Measurements from ENCODE around the gene FAM107A. TPM values are rescaled to one million over a fixed set of nuclear protein-coding genes. Genes with fewer than 3 reads are reported as not detected.

FAM107A gene
- total and polyA plus RNA-seq, 8 donors = 4.7 to 55.4 (median 19.9) TPM

DNA sequence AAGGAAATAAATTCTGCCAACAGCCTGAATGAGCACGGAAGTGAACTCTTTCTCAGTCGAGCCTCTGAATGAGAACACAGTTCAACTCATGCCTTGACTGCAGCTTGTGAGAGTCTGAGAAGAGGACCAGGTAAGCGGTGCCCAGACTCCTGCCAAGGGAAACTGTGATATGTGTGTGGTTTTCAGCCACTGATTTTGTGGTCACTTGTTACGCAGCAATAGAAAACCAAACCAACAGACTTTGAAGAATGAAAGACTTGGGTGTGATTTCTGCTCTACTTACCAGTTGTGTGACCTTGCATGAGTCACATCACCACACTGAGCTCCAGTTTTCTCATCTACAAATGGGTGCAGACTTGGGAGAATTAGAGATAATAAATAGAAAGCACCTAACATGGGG is 30.6 kb upstream of the FAM107A start:
- no peak overlapping the region for H3K4me3 ChIP-seq
- no peaks in the 10 kb centered on the region for H3K36me3 ChIP-seq
- DNase-seq = no peak
- H3K27me3 ChIP-seq = peaks cover 0 to 7% (median 0%) of the 10 kb centered on the region in 3 donors
- no peaks in the 10 kb centered on the region for H3K4me1 ChIP-seq
- peaks cover 0 to 10% (median 2%) of the 10 kb centered on the region in 4 donors for H3K9me3 ChIP-seq
- TF ChIP-seq, protein P1, sequence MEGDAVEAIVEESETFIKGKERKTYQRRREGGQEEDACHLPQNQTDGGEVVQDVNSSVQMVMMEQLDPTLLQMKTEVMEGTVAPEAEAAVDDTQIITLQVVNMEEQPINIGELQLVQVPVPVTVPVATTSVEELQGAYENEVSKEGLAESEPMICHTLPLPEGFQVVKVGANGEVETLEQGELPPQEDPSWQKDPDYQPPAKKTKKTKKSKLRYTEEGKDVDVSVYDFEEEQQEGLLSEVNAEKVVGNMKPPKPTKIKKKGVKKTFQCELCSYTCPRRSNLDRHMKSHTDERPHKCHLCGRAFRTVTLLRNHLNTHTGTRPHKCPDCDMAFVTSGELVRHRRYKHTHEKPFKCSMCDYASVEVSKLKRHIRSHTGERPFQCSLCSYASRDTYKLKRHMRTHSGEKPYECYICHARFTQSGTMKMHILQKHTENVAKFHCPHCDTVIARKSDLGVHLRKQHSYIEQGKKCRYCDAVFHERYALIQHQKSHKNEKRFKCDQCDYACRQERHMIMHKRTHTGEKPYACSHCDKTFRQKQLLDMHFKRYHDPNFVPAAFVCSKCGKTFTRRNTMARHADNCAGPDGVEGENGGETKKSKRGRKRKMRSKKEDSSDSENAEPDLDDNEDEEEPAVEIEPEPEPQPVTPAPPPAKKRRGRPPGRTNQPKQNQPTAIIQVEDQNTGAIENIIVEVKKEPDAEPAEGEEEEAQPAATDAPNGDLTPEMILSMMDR (IDR thresholded peaks at IDR 0.05) = no peak
- no peak for TF ChIP-seq EP300 (IDR thresholded peaks at IDR 0.05)
- TF ChIP-seq POLR2AphosphoS5 (IDR thresholded peaks at IDR 0.05) = no peak
- intact Hi-C loops (cut with DNase I; ENCODE audit: low total_unique reads) = no loop called here
- 73 to 87% (median 83%) methylated on average over 4 of the region's 4 CpGs for WGBS, 5 donors
- no peak overlapping the region for H3K27ac ChIP-seq

GRCh38 chr3:58606693-58607092 is 29.5 kb upstream of the FAM107A start:
- Histone ChIP-seq H3K4me1 (no peaks in the 10 kb centered on the region), H3K4me3 (no peak overlapping the region), H3K27me3 (peaks cover 0 to 7% (median 0%) of the 10 kb centered on the region in 3 donors), H3K9me3 (peaks cover 0 to 10% (median 2%) of the 10 kb centered on the region in 4 donors), H3K27ac (no peak overlapping the region), H3K36me3 (no peaks in the 10 kb centered on the region)
- intact Hi-C loops (cut with DNase I; ENCODE audit: low total_unique reads) = no loop called here
- 86 to 95% (median 91%) methylated on average over 1 of the region's 1 CpG for WGBS, 5 donors
- TF ChIP-seq, protein P1 (IDR thresholded peaks at IDR 0.05) = no peak
- no peak for DNase-seq

- no peaks in the 10 kb centered on the region for H3K36me3 ChIP-seq
- no peak overlapping the region for H3K27ac ChIP-seq
- H3K4me1 ChIP-seq = no peaks in the 10 kb centered on the region
- H3K27me3 ChIP-seq = peaks cover 0 to 7% (median 0%) of the 10 kb centered on the region in 3 donors
- TF ChIP-seq EP300 (IDR thresholded peaks at IDR 0.05) = no peak
- no peak for TF ChIP-seq POLR2AphosphoS5 (IDR thresholded peaks at IDR 0.05)
- TF ChIP-seq, protein P1 (IDR thresholded peaks at IDR 0.05) = no peak
- TF ChIP-seq POLR2A (IDR thresholded peaks at IDR 0.05) = no peak
- peaks cover 0 to 10% (median 2%) of the 10 kb centered on the region in 4 donors for H3K9me3 ChIP-seq
- WGBS, 5 donors = 40 to 69% (median 54%) methylated on average over 6 of the region's 6 CpGs
- intact Hi-C loops (cut with DNase I; ENCODE audit: low total_unique reads) = no loop called here
- no peak for DNase-seq
- no peak overlapping the region for H3K4me3 ChIP-seq
These were observed 26.8 kb upstream of the FAM107A start for GRCh38 chr3:58604031-58604430.

GRCh38 chr3:58603606-58604005 is 26.4 kb upstream of the FAM107A start:
- intact Hi-C loops (cut with DNase I; ENCODE audit: low total_unique reads) = no loop called here
- no peak overlapping the region for H3K27ac ChIP-seq
- no peaks in the 10 kb centered on the region for H3K36me3 ChIP-seq
- H3K4me1 ChIP-seq = no peaks in the 10 kb centered on the region
- DNase-seq = no peak
- no peak overlapping the region for H3K4me3 ChIP-seq
- TF ChIP-seq POLR2A (IDR thresholded peaks at IDR 0.05) (no peak), POLR2AphosphoS5 (IDR thresholded peaks at IDR 0.05) (no peak), EP300 (IDR thresholded peaks at IDR 0.05) (no peak)
- TF ChIP-seq, protein P1 (IDR thresholded peaks at IDR 0.05) = no peak
- H3K9me3 ChIP-seq = peaks cover 0 to 10% (median 2%) of the 10 kb centered on the region in 4 donors
- peaks cover 0 to 7% (median 0%) of the 10 kb centered on the region in 3 donors for H3K27me3 ChIP-seq

All from stomach (tissue), 9 donors.